GM10847 (cell line): ENCODE measurements around the gene POLD2.

ENCODE experiments used
- POLR2A ChIP-seq: IDR thresholded peaks from 2 replicates; pipeline ENCODE4 v1.6.1; 2011; ENCODE audit not compliant: insufficient read length; ENCODE audit errors: extremely low read depth

The POLD2 gene

DNA sequence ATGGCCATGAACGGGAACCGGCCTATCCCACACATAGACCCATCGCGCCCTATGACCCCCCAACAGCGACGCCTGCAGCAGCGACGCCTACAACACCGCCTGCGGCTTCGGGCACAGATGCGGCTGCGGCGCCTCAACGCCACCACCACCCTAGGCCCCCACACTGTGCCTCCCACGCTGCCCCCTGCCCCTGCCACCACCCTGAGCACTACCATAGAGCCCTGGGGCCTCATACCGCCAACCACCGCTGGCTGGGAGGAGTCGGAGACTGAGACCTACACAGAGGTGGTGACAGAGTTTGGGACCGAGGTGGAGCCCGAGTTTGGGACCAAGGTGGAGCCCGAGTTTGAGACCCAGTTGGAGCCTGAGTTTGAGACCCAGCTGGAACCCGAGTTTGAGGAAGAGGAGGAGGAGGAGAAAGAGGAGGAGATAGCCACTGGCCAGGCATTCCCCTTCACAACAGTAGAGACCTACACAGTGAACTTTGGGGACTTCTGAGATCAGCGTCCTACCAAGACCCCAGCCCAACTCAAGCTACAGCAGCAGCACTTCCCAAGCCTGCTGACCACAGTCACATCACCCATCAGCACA lies 9.5 kb downstream of the POLD2 start:
- no peak for TF ChIP-seq POLR2A

DNA sequence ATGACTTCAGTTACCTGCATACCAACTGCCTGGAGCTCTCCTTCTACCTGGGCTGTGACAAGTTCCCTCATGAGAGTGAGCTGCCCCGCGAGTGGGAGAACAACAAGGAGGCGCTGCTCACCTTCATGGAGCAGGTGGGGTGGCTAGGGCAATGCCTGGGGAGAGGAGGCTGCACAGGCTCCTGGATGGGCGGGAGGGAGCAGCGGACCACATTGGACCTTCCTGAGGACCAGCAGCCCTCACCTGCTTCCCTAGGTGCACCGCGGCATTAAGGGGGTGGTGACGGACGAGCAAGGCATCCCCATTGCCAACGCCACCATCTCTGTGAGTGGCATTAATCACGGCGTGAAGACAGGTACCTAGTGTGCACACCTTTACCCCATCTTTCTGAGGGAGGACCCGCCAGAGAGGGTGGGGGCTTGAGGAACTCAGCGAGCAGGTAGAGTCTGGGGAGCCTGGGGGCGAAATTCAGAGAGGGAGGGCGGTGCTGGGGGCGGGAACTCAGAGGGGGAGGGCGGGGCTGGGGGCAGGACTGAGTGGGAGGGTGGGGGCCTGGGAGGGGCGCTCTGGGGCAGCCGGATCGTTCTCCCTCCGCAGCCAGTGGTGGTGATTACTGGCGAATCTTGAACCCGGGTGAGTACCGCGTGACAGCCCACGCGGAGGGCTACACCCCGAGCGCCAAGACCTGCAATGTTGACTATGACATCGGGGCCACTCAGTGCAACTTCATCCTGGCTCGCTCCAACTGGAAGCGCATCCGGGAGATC lies 10.2 kb downstream of the POLD2 start:
- TF ChIP-seq POLR2A: no peak

DNA sequence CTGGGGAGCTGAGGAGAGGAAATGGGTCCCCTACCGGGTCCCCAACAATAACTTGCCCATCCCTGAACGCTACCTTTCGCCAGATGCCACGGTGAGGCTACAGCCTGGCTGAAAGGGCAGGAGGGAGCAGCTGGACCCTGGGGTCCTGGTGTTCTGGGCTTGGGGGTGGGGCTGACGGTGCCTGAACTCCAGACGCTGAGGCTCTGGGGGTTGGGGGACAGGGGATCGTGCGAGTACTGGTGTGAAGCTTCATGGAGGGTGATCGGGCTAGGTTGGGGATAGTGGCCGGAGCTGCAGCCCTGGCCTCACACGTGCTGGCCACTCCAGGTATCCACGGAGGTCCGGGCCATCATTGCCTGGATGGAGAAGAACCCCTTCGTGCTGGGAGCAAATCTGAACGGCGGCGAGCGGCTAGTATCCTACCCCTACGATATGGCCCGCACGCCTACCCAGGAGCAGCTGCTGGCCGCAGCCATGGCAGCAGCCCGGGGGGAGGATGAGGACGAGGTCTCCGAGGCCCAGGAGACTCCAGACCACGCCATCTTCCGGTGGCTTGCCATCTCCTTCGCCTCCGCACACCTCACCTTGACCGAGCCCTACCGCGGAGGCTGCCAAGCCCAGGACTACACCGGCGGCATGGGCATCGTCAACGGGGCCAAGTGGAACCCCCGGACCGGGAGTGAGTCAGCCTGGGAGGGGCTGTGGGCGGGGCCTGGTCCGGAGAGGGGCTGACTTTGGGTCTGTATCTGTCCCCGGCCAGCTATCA lies 10.9 kb downstream of the POLD2 start:
- no peak for TF ChIP-seq POLR2A

DNA sequence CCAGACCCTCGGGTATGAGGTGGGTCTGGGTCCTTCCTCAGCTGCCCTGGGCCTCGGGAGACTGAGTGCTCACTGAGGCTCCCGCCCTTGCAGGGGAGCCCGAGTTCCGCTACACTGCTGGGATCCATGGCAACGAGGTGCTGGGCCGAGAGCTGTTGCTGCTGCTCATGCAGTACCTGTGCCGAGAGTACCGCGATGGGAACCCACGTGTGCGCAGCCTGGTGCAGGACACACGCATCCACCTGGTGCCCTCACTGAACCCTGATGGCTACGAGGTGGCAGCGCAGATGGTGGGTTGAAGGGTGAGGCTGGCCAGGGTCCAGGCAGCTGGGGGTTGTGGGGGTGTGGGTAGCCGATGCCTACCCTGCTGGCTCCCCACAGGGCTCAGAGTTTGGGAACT lies 11.6 kb downstream of the POLD2 start:
- TF ChIP-seq POLR2A: no peak

DNA sequence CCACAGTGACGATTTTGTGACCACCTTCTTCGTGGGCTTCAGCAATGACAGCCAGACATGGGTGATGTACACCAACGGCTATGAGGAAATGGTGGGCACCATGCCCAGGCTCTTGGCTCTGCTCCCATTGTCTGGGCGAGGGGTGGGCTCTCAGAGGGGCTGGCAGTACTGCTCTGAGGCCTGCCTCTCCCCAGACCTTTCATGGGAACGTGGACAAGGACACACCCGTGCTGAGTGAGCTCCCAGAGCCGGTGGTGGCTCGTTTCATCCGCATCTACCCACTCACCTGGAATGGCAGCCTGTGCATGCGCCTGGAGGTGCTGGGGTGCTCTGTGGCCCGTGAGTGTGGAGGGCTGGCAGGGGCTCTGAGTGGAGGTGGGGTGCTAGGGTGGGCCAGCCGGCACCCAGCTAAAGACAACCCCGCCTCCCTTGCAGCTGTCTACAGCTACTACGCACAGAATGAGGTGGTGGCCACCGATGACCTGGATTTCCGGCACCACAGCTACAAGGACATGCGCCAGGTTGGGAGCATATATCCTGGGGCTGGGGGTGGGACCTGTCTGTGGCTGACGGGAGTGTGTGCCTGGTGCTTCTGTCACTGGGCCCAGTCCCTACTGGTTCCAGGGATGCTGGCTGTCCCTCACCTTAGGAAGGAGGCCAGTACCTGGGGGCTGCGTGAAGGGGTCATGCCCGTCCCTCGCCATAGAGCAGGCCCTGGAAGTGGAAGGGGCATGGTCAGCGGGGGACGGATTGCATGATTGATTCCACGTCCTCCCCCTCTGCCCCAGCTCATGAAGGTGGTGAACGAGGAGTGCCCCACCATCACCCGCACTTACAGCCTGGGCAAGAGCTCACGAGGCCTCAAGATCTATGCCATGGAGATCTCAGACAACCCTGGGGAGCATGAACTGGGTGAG lies 12.4 kb downstream of the POLD2 start:
- no peak for TF ChIP-seq POLR2A

DNA sequence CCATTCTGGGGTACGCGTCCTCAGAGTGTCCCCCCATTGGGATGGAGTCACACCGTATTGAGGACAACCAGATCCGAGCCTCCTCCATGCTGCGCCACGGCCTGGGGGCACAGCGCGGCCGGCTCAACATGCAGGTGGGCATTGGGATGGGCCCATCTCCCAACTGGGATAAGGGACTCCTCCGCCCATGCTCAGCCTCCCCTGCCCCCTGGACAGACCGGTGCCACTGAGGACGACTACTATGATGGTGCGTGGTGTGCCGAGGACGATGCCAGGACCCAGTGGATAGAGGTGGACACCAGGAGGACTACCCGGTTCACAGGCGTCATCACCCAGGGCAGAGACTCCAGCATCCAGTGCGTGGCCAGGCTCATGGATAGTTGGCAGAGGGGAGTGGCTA lies 13.4 kb downstream of the POLD2 start:
- TF ChIP-seq POLR2A: no peak

DNA sequence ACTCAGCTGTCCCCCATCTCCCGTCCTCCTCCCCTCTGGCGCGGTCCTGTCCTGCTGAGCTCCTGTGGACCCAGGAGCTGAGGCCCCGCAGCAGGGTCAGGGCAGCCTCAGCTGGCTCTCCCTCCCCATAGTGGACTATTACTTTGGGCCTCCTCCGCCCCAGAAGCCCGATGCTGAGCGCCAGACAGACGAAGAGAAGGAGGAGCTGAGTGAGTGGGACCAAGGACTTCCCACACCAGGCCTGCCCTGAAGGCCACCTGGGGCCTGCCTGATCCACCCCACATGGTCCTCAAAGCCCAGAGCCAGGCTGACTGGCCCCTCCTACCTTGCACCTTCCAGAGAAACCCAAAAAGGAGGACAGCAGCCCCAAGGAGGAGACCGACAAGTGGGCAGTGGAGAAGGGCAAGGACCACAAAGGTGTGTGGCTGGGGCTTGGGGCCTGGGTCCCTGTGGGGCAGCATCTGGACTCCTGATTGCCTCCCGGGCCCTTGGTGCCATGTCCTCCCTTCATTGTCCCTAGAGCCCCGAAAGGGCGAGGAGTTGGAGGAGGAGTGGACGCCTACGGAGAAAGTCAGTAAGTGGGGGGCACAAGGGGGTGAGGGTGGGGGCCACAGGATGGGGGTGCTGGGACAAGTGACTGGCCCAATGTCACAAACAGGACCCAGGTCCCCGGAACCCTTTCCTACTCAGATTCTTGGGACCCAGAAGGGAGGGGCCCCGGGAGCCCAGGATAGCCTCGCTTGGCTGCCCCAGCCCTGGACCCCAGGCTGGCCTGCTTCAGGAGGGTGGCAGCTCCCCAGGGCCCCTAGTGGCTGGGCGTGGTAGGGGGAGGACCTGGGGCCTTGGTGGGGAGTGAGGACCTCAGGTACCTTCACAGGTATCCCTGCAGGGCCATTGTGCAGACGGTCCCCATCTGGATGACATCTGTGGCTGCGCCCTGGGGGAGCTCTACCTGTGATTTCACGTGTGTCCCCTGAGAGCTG lies 14.3 kb downstream of the POLD2 start:
- TF ChIP-seq POLR2A: no peak

DNA sequence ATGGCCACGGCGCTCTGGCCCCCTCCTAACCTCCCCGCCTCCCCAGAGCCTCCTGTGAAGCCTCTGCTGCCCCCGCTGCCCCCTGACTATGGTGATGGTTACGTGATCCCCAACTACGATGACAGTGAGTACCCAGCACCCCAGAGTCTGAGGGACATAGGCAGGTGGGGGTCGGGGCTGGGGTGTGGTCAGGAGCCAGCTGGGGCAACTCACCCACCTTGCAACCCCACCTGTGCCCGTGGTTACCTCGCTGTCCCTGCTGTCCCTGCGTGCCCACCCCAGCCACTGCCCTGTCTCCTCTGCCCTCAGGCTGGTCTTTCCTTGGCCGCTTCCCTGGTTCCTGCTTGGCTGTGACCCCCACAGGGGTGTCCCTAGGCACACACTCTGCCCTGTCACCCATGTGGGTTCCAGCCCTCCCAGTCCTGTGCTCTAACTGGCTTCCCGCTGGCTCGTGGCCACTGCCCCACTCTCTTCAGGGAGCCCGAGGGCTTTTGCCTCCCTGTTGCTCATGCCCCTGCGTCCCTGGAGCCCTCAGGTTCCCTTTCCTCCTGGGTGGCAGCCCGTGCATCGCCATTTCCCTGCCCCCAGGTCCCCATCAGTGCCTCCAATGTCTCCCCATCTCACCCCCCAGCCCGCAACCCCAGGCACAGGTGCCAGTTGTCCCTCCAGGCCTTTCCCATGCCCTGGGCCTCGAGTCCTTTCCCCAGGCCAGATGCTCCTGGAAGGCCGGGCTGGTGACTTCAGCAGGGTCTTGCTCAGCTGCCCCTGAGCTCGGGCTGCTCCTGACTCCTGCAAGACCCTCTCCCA lies 15.2 kb downstream of the POLD2 start:
- TF ChIP-seq POLR2A: no peak

DNA sequence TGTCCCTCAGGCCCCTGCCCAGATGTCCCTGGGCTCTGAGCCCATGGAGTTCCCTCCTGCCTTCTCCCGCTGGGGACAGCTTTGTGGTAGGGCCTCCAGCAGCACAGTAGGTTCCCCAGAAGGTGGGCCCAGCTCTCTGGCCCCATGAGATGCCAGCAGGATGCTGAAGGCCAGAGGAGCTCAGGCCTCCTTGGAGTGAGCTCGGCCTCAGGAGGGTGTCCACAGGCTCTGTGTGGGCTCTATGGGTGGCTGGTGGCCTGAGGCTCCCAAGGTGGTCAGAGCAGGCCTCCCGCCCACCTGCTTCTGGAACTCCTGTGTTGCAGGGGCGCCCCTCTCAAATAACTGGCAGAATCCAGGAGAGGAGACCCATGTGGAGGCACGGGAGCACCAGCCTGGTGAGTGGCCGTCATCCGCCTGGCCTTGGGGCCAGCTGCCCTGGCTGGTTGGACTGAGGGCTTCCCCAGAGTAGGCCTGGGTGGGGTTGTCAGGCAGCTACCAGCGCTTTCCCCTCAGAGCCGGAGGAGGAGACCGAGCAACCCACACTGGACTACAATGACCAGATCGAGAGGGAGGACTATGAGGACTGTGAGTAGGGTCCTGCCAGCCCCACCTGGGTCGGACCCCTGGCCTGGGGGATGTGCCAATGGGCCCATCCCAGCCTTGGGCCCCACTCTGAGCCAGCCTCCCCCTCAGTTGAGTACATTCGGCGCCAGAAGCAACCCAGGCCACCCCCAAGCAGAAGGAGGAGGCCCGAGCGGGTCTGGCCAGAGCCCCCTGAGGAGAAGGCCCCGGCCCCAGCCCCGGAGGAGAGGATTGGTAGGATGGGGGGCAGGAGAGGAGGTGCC lies 16.0 kb downstream of the POLD2 start:
- no peak for TF ChIP-seq POLR2A

DNA sequence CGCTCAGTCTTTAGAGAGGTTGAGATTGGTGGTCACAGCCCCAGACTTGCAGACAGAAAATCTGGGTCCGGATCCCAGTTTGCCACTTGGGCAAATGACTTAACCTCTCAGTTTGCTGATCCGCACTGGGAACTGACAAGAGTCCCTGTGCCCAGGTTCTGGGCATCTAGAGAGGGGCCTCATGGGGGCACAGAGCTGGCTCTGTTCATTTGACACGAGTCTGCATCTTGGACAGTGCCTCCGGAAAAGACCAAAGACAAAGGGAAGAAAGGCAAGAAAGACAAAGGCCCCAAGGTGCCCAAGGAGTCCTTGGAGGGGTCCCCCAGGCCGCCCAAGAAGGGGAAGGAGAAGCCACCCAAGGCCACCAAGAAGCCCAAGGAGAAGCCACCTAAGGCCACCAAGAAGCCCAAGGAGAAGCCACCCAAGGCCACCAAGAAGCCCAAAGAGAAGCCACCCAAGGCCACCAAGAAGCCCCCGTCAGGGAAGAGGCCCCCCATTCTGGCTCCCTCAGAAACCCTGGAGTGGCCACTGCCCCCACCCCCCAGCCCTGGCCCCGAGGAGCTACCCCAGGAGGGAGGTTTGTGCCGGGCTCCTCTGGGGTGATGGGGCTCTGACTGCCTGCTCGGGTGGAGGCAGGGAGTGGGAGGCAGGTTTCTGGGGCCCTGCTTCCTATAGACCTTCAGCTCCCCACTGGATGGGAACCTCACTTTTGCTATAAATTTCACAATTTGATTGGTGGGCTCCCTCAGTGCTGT lies 16.9 kb downstream of the POLD2 start:
- TF ChIP-seq POLR2A: no peak

DNA sequence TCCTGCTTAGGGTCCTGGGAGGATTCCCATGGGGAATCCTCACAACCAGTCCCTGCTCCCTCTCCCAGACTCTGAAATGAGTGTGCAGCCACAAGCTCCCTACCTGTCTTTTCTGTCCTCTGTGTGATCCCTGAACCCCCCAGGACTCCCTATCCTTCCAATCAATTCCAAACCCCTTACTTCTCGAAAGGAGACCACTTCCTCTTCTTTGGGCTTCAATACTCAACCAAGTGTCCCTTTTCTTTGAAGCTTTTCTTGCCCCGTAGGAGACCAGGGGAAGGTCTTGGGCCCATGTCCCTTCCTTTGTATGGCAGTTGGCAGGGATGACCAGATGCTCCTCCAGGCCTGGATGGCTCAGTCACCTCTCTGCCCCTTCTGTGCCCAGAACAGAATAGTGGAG lies 17.5 kb downstream of the POLD2 start:
- TF ChIP-seq POLR2A: no peak
